Measurements from ENCODE around the gene ECE2. TPM values are rescaled to one million over a fixed set of nuclear protein-coding genes. Genes with fewer than 3 reads are reported as not detected.

The ECE2 gene
- total RNA-seq, 2 donors from 2014 or later: not detected

DNA sequence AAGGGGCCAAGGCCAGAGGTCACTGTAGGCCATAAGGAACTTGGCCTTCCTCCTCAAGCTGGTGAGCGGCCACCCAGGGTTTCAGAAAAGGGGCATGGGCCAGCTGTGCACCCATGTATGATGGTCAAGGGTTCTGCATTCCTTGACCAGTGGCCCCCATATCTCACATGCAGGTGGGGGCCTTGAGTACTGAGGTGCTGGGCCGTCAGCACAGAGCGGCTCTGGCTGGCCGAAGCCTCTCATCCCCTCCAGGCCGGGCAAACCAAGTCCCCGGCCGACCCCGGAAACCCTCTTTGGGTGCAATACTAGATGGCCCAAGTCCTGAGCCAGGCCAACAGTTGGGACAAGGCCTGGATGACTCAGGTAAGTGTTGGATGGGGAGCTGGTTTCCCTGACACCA is 36.6 kb upstream of the ECE2 start:
- intact Hi-C loops (cut with DNase I): no loop called here
- no peak for DNase-seq (ENCODE audit: low spot score)

DNA sequence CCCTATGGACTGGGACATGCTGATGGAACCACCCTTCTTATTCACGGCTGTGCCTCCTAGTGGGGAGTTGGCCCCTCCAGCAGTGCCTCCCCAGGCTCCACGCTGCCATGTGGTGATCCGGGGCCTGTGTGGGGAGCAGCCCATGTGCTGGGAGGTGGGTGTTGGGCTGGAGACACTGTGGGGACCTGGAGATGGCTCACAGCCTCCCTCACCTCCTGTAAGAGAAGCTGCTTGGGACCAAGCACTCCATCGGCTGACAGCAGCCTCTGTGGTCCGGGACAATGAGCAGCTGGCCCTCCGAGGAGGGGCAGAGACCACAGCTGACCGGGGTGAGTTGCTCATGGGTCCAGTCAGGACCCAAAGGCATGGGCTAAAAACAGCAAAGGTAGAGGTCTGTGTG is 36.1 kb upstream of the ECE2 start:
- DNase-seq (ENCODE audit: low spot score): no peak
- intact Hi-C loops (cut with DNase I): loop anchor here (10.0 kb wide), 2 partner anchors 95 to 105 kb away; partner anchors contain the start of gene EIF2B5 (in 1 of the 2)

DNA sequence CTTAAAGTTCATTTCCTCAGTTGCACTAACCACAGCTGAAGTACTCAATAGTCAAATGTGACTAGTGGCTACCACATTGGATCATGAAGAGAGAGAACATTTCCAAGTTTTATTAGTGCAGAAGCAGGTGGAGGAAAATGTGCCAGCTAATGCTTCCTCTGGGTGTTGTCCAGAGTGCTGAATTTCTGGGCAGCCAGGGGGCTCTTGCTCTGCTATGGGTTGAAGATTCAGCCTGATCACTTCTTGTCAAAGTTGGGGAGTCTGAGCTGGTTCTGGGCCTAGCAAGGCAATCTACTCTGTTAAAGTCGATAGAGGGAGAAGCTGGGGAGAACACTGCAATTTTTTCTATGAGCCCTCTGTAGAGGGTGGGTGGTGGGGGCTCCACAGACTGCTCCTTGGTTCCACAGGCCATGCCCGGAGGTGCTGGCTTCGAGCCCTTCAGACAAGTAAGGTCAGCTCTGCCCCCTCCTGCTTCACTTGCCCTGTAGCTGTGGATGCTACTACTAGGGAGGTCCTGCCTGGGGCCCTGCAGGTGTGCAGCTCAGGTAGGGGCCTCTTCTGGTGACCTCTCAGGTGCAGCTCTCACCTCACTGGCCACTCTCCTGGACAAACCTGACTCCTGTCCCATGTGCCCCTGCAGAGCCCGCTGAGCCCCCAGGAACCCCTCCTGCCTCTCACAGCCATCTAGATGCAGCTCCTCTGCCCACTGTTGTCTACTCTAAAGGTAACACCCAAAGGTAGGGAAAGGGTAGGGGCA is 35.3 kb upstream of the ECE2 start:
- intact Hi-C loops (cut with DNase I): loop anchor here (10.0 kb wide), 2 partner anchors 96 to 106 kb away; partner anchors contain the start of gene EIF2B5 (in 1 of the 2)
- DNase-seq (ENCODE audit: low spot score): no peak

DNA sequence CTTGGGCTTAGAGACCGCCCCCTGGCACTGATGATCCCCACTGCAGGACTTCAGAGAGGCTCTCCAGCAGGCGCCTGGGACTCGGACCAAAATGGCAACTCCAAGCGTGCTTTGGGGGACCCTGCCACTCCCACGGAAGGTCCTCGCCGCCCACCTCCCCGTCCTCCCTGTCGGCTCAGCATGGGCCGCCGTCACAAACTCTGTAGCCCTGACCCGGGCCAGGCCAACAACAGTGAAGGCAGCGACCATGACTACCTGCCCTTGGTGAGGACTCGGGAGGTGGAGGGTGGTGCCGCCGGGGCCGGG is 34.7 kb upstream of the ECE2 start:
- intact Hi-C loops (cut with DNase I): loop anchor here (10.0 kb wide), 2 partner anchors 96 to 106 kb away; partner anchors contain the start of gene EIF2B5 (in 1 of the 2)
- no peak for DNase-seq (ENCODE audit: low spot score)

DNA sequence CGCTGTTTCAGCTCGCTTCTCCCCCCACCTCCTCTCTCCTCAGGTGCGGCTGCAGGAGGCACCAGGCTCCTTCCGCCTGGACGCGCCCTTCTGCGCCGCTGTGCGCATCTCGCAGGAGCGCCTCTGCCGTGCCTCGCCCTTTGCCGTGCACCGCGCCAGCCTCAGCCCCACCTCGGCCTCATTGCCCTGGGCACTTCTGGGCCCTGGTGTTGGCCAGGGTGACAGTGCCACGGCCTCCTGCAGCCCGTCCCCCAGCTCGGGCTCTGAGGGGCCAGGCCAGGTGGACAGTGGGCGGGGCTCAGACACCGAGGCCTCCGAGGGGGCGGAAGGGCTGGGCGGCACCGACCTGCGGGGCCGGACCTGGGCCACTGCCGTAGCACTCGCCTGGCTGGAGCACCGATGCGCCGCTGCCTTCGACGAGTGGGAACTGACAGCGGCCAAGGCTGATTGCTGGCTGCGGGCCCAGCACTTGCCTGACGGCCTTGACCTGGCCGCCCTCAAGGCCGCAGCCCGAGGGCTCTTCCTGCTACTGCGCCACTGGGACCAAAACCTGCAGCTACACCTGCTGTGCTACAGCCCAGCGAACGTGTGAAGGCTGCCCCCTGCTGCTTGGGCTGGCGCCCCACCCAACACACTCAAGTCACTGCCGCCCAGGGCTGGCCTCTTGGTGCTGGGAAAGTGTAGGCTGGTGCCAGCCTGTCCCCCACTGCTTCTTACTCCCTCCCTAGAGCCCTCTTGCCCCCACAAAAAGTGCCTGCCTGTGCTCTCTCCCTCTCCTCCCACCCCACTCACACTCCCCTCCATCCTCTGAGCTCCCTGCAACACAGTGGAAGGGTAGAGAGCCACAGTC is 34.1 kb upstream of the ECE2 start:
- intact Hi-C loops (cut with DNase I): loop anchor here (10.0 kb wide), 2 partner anchors 97 to 107 kb away; partner anchors contain the start of gene EIF2B5 (in 1 of the 2)
- DNase-seq (ENCODE audit: low spot score): peak; percentile 82

DNA sequence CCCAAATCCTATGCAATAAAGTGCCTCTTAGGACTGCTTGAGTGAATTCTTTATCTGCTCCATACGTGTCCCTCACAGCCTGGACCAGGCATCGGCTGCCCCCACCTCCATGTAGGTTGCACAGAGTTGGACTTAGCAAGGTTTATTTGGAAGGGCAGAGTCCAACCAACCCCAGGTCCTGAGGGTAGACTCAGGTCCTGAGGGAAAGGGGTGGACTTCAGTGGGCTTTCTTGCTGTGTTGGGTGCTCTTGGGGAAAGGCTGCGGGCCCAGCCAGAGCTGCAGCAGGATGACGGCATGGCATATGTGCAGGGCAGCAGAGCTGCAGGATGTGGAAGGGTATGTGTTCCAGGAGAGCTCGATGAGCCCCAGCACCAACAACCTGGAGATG is 33.5 kb upstream of the ECE2 start:
- intact Hi-C loops (cut with DNase I): loop anchor here (10.0 kb wide), 2 partner anchors 97 to 107 kb away; partner anchors contain the start of gene EIF2B5 (in 1 of the 2)
- peak; percentile 57 for DNase-seq (ENCODE audit: low spot score)

DNA sequence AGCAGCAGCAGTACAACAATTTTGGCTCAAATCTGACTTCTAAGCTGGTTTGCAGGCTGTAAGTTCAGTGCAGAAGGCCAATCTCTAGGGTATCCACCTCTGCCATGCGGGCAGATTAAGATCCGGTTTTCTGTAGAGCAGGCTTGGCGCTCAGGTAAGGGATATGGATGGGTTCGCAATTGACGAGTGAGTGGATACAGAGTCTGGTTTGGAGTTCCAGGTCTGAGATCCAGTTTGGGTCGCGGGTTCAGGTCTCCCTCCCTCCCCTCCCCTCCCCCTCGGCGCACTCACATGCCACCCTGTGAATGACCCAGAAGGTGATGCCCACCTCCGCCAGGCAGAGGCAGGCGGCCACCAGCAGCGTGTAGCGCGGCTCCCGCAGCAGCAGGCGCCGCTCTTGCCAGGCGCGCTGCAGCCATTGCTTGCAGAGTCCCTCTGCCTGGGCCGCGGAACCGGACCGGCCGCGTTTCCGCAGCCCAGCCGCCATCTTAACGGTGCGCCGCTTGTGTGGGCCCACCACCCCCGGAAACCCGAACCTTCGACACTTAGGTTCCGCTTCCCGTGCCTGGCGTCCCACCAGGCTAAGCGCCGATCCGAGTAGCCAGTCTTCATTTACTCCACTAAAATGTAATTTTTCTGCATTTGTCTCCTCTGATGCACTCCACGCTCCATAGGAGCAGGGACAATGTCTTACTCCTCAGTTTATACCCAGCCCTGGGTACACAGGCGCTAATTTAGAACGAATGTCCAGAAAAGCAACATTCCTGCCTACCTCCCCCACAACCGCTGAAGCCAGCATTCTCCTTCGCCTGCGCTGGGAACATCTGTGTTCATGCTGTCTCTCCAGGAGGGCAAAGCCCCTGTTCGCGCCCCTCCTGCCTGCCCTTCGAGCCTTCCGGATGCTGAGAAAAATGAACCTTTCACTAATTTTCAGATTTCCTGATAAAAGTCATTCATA is 27.1 kb upstream of the ECE2 start, which contains the start of gene ALG3:
TSS of gene ALG3 (minus strand) at position 509 of the 958 bp plus-strand sequence. CDS start at position 487, 22 bp downstream.
- intact Hi-C loops (cut with DNase I): loop anchor here (10.0 kb wide), 2 partner anchors 104 to 114 kb away; partner anchors contain the start of gene EIF2B5 (in 1 of the 2)
- DNase-seq (ENCODE audit: low spot score): peak; percentile 95

DNA sequence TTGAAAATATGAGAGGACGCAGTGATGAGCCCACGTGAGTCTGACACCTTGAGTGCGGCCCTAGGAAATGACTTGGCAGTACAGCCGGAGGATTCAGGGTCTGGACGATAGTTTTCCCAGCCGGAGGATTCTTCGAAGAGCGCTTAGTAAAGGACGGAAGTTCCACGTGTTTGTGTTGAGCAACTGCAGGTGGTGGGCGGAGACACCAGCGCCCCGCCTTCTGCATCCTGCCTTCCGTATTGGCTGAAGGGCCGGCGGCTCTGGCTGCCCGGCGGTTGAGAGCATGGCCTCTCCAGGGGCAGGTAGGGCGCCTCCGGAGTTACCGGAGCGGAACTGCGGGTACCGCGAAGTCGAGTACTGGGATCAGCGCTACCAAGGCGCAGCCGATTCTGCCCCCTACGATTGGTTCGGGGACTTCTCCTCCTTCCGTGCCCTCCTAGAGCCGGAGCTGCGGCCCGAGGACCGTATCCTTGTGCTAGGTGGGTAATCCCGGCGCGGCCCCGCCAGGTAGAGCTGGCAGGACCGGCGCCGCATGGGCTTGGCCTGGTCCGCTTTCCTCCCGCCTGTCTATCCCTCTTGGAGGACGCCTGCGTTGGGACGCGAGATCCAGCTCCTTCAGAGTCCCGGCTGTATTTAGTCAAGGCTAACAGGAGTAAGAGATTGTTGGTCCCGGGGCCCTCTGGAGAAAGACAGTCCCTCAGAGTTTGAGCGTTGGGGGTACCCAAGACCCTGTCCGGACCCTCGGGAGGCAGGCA is 26.2 kb upstream of the ECE2 start, which contains the start of gene EEF1AKMT4:
TSS of gene EEF1AKMT4 (plus strand) at position 261 of the 755 bp plus-strand sequence. CDS start at position 284, 23 bp downstream.
- peak; percentile 98 for DNase-seq (ENCODE audit: low spot score)
- intact Hi-C loops (cut with DNase I): loop anchor here (10.0 kb wide), 2 partner anchors 105 to 115 kb away; partner anchors contain the start of gene EIF2B5 (in 1 of the 2)

DNA sequence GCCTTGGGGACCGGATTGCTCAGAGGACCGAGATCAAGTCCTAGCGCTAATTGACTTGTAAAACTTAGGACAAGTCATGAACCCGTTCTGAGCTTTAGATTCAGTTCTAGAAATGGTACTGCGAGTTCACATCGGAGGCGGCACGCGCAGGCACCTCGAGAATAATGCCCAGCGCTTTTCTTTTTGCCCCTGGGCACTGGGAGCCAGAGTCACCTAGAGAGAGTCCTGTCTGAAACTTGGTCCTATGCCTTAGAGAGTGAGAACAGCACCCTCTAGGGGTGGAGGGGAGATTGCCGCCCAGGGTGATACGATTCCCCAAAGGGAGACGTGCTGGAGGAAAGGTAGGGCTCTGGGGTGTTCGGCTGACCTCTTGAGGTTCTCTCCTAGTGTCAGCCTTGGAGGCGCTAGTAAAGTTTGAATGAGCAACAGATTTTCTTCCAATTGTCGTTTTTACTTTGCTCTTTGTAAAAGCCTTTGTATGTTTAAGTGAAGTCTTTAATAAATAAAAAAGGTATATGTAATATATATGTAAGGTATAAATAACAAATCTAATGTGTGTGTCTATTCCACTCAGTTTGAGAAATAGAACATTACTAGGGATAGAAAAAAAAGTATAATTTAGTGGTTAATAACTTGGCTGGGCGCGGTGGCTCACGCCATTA is 25.5 kb upstream of the ECE2 start:
- DNase-seq (ENCODE audit: low spot score): peak; percentile 94
- intact Hi-C loops (cut with DNase I): no loop called here

DNA sequence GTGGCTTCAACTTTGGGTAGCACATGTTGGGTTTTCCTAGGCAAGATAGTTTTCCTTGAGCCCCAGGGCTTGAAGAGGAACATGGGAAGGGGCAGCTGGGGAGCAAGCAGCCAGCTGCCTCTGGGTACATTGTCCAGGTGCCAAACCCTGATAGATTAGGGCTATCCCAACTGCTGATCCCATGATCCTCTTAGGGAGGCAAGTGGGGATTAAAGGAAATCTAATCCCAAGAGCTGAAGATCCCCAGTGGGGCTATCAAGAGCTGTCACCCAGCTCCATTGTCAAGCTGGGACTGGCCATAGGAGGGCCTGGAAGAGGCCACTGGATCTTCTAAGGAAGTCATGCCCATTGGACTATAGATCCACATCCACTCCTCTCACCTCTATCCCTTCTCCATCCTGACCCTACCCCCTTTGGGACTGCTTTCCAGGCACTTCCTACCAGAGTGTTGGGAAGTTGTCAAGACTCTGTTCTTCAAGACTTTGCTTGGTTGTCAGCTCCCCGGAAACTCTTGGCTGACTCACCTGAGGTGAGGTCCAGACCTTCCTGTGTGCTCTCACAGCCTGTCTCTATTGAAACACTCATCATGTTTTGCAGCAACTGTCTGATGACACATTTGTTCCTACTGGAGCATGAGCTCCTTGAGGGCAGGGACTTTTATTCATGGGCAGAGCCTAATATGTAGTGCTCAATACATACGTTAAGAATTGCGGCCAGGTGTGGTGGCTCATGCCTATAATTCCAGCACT is 20.4 kb upstream of the ECE2 start:
- peak; percentile 30 for DNase-seq (ENCODE audit: low spot score)

DNA sequence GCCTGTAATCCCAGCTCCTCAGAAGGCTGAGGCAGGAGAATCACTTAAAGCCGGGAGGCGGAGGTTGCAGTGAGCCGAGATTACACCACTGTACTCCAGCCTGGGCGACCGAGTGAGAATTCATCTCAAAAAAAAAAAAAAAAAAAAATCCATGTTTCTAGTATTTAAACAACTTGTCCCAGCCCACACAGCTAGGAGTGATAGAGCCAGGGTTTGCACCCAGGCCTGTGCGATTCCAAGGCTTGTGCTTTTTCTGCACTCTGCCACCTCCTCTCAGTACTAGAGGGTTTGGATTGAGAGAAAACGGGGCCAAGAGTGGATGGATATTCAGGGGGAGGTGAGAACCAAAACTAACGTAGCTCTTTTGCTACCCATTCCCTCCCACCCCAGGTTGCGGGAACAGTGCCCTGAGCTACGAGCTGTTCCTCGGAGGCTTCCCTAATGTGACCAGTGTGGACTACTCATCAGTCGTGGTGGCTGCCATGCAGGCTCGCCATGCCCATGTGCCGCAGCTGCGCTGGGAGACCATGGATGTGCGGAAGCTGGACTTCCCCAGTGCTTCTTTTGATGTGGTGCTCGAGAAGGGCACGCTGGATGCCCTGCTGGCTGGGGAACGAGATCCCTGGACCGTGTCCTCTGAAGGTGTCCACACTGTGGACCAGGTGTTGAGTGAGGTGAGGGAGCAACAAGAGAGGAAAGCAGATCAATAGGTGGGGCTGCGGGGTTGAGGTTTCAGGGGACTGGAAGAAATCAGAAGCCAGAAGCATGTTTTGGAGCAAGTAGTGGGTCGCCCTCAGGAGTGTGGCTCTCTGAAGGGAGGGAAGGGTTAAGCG is 18.5 kb upstream of the ECE2 start:
- peak; percentile 31 for DNase-seq (ENCODE audit: low spot score)
- intact Hi-C loops (cut with DNase I): no loop called here

More for the DNA sequence above, 20.4 kb upstream of the ECE2 start:
- intact Hi-C loops (cut with DNase I): no loop called here

DNA sequence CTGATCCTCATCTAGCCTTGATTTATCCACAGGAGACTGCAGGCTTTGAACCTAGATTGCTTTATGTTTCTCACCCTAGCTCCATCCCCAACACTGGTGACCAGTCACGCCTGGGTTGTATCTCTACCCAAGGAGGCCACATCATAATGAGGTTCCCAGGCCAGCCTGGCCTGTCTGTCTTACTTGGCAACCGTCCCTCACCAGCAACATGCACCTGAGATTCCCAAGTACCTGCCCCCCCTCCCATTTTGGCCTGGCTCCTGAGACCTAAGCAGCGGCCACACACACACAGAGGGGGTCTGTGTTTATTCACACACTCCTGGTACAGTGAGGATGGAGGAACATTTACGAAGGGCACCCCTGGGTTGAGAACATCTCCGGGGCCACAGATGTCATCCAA is 16.9 kb upstream of the ECE2 start:
- DNase-seq (ENCODE audit: low spot score): peak; percentile 62
- intact Hi-C loops (cut with DNase I): no loop called here

DNA sequence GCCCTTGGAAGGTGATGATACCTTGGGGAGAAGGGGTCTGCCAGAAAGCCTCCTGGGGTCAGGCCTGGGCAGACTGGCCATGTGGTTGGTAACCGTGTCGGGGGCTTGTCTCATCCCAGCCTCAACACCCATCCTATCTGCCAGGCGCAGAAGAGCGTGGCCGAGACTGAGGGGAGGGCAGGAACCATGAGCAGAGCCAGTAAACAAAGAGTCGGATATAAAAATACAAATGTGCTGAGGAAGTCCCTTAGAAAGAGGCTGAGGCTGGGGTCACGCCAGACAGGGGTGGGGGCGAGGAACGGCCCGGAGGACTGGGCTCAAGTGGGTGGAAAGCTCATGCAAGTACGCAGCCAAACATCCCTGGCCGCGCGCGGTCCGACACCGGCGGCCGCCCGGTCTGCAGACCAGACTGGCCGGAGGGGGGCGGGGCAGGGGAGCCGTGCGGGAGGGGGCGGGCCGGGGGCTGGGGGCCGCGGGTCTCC is 16.4 kb upstream of the ECE2 start:
- intact Hi-C loops (cut with DNase I): no loop called here
- peak; percentile 76 for DNase-seq (ENCODE audit: low spot score)

DNA sequence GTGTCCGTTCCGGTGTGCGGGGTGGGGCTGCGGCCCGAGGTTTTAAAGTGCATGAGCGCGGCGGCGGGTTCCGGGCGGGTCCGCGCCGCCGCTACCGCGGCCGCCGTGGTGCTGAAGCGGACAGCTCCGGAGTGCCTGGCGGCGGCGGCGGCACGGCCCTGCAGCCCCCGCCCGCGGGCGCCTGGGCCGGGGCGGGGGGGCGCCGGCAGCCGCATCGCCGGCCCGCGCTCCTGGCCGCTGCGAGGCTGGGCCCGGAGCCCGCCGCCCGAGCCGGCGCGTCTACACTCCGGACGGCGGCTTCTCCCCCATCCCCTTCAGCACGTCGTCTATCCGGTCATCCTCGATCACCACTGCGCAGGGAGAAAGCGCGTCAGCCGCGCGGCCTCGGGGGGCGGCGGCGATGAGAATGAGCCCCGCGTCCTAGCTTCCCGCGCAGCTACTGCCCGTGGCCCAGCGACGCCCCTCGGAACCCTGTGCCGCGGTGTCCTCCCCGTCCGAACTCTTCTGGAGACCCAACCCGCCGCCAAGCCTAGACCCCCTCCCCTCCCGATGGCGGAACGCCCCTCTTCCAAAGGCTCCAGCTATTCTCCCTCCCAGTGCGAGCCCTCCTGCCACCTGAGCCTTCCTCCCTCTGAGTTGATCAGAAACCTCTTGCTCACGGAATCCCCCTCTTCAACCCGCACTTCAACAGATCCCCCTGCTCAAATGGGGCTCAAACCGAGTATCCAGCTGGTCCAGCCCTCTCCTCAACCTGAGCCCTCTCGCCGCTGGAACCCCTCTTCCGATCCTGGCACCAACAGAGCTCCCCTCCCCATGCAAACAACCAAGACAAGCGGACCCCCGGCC is 15.7 kb upstream of the ECE2 start:
- peak; percentile 83 for DNase-seq (ENCODE audit: low spot score)
- intact Hi-C loops (cut with DNase I): no loop called here

DNA sequence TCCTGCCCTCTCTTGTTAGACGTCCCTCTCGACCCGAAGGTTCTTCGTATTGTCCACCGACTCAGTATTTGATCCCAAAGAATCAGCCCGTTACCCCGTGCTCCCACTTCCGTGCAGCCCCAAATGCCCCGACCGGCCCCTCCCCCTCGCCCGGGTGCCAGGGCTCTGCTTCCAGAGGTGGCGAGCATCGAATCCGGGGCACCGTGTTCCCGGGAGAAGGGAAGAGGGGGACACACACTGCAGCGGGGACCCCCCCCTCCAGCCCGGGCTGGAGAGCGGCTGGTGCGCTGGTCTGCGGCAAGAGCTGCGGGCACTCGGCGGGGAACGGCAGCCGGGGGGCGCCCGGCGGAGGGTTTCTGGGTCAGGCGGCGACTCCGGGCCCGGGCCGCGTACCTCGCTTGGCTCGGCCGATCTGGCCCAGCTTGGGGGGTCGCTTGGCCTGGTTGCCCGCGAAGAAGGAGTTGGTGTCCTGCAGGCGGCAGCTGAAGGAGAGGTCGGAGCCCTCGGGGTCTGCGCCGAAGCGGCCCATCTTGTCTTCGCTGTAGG is 15.0 kb upstream of the ECE2 start:
- DNase-seq (ENCODE audit: low spot score): peak; percentile 79
- intact Hi-C loops (cut with DNase I): no loop called here
